Glomerular endothelial cell (primary cell): Measurements from ENCODE around the gene TSPAN10. TPM values are rescaled to one million over a fixed set of nuclear protein-coding genes. Genes with fewer than 3 reads are reported as not detected.

ENCODE experiments used
- DNase-seq: peaks from one replicate; pipeline ENCODE4 v3.0.0-alpha.2; 2011; ENCODE audit warnings: low read depth, low spot score; ENCODE audit errors: extremely low read depth
- total RNA-seq: library from RNA; depleted of rRNA; stranded (reverse); fragments of >200 nt; gene quantifications from 2 replicates; pipeline ENCODE4 v1.2.3, GENCODE V29; 2015

TSPAN10 gene
- total RNA-seq, 1 donor from 2014 or later: 0.18 TPM

GRCh38 chr17:81631482-81631881, 5.5 kb upstream of the TSPAN10 start:
- DNase-seq: no peak

DNA sequence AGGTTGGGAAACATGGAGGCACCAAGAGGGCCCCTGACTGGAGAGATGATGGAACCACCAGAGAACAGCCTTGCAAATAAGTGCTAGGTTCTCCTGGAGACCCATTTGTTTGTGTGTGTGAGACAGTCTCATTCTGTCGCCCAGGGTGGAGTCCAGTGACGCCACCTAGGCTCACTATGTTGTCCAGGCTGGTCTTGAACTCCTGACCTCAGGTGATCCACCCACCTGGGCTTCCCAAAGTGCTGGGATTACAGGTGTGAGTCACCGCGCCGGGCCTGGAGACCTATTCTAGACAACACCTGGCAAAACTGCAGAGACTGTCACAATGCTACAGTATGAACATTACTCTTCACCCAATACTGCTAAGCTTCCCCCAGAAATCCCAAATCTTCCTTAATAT, 1.6 kb upstream of the TSPAN10 start:
- no peak for DNase-seq

GRCh38 chr17:81635973-81636504, 957 bp upstream of the TSPAN10 start:
- no peak for DNase-seq

- no peak for DNase-seq
Observed at GRCh38 chr17:81638683-81639082, 1.7 kb downstream of the TSPAN10 start.

DNA sequence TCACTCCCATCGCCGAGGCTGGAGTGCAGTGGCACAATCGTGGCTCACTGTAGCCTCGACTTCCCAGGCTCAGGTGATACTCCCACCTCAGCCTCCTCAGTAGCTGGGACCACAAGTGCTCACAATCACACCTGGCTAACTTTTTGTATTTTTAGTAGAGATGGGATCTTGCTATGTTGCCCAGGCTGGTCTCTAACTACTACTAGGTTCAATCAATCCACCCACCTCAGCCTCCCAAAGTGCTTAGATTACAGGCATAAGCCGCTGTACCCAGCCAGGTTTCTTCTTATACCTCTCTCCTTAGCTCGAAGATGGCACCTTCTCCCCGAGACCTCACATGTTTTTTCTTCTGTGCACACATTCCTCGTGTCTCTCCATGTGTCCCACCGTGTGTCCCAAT, 3.0 kb downstream of the TSPAN10 start:
- no peak for DNase-seq

- no peak for DNase-seq
Observed at GRCh38 chr17:81641825-81642489, 5.0 kb downstream of the TSPAN10 start.

GRCh38 chr17:81644496-81644895, 7.5 kb downstream of the TSPAN10 start:
- DNase-seq: no peak

GRCh38 chr17:81644976-81645952, 8.3 kb downstream of the TSPAN10 start:
- no peak for DNase-seq

DNA sequence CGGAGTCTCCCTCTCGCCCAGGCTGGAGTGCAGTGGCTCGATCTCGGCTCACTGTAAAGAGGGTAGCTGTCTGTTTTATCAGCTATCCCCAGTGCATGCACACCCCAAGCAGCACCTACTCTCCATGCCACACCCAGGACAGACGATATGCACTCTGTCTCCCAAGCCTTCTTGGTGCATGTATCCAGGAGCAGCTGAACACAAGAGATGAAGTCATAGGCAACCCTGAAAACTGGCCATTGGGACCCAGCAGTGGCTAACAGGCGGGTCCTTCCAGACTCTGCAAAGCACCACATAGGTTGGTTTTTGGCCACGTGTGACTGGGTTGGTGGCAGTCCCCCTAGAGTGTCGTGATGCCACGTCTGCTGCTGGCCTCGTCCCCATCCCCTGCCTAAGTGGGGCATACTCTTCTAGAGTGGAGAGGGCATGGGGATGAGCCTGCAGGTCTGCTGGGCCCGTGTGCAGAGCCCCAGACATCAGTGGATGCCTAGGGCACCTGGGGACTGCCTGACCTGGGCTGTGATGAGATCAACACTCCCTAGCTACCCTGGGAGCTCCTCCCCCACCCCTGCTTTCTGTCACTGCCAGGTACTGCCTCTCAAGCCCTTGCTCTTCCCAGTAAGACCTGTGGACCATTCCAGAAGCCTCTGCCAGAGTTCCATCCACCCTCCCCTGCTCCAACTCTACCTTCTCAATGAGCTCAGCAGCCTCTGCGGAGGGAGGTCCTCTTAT, 10.0 kb downstream of the TSPAN10 start:
- no peak for DNase-seq

- no peak for DNase-seq
Observed at GRCh38 chr17:81647640-81648012, 10.6 kb downstream of the TSPAN10 start.

DNA sequence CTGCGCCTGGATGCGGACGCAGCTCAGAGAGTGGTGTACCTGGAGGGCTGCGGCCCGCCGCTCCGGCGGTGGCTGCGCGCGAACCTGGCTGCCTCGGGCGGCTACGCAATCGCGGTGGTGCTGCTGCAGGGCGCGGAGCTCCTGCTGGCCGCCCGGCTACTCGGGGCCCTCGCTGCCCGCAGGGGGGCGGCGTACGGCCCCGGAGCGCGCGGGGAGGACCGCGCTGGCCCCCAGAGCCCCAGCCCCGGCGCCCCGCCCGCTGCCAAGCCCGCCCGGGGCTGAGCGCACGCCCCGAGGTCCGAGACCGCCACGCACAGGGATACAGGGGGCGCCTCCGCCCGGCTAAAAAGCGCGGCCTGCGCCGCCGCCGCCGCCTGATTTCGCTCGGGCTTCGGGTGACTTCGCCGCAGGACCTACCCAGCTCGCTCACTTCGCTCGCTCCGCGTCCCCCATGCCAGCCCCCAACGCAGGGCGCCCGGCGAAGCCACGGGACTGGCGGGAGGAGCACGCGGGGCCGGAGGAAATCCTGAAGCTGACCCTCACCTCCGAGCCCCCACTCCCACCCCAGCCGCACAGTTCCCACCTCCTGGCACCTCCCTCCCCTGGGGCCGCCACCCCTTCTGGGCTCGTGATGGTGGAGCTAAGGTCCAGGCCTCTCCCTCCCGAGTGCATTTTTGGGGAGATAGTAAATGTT, 11.2 kb downstream of the TSPAN10 start:
- DNase-seq: no peak

GRCh38 chr17:81648707-81649085, 11.7 kb downstream of the TSPAN10 start:
- no peak for DNase-seq

DNA sequence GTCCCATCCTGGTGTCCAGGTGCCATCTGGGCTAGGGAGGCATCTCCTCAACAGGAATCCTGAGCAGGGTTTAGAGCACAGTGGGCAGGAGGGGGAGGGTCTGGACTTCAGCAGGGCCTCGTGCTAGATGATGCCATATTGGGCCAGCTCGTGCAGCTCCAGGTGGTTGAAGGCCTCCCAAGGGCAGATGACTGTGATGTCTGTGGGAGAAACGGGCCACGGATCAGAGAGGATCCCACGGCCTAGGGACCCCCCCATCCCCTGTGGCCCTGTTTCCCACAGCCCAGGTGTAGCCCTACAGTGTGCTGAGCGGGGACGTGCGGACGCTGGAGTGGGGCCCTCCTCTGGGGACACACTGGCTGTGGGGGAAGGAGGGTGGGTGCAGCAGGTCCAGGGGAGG, 14.0 kb downstream of the TSPAN10 start:
- DNase-seq: no peak

DNA sequence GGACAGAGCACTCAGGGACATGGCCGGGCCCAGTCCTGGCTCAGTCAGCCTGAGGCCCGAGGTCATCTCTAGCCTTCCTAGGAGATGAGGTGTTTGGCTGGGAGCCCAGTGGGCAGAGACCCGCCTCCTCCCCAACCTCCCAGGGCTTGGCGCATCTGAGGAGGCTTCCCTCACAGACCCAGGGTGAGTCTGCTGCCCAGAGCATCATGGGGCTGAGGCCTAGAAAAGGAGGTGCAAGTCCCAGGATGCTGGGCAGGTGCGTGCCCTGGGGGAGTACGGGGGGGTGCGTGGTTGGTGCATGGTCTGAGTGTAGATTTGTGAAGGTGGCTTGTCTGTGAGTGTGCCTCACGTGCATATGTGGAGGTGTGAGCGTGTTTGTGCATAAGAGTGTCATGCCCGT, 14.7 kb downstream of the TSPAN10 start:
- DNase-seq: no peak

GRCh38 chr17:81652906-81653771, 16.1 kb downstream of the TSPAN10 start:
- no peak for DNase-seq

DNA sequence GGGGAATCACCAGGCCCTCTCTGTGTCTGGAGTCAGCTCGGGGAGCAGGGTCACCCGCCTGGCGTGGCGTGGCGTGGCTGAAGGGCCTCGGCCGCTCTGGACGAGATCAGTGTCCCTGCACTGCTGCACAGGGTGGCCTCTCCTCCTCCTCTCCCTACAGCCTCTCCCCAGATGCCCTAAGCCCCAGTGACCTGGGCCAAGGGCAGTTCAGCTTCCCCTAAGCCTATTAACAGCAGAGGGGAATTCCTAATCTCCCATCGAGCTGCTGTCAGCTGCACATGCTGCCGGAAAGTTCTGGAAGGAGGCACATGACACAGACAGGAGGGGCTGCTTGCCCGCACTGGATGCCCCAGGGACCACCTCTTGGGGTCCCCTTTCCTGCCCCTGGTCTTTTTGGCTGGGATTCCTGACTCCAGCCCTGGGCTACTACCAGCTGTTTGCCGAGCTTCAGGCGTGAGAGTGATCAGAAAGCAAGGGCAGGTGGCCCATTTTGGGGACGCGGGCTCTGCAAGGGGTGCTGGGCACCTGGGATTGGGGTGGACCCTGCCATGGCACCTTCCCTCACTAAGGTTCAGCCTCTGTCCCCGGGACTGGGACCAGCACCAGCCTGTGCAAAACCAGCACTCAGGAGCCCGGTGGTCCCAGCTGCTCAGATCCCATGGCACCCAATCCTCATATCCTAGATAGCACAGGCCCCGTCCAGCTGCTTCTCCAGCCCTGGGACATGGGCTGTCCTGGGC, 18.6 kb downstream of the TSPAN10 start:
- DNase-seq: no peak

- DNase-seq: no peak
Observed at GRCh38 chr17:81656118-81656743, 19.2 kb downstream of the TSPAN10 start, which contains the start of gene PDE6G. Gene PDE6G (minus strand): TSS chr17:81656542. CDS start chr17:81653305, 3,237 bp downstream.

- DNase-seq: no peak
Observed at GRCh38 chr17:81656835-81657234, 19.8 kb downstream of the TSPAN10 start.
